Activated CD4-positive, CD25-positive, alpha-beta regulatory T cell (primary cell): ENCODE measurements around the gene PRDX1.
A peak's percentile ranks its signal among the peaks of the same experiment; 100 is the strongest.
"Not testable (repeated sequence)": the region's sequence is repeated elsewhere in the genome, so short reads cannot be mapped to it uniquely, and the experiment has no call there.

ENCODE experiments used
- DNase-seq, 4 experiments: peaks; one replicate each; lab custom pipeline; 2025; lab: John Stamatoyannopoulos, UW

The PRDX1 gene

GRCh38 chr1:45535988-45536766, 14.5 kb upstream of the PRDX1 start:
- DNase-seq, result no peak

GRCh38 chr1:45531873-45532272, 10.2 kb upstream of the PRDX1 start:
- DNase-seq, result no peak

- no peak for DNase-seq
These were observed 9.0 kb upstream of the PRDX1 start for GRCh38 chr1:45530632-45531135.

GRCh38 chr1:45526135-45526644, 4.5 kb upstream of the PRDX1 start:
- no peak for DNase-seq

GRCh38 chr1:45523975-45524374, 2.3 kb upstream of the PRDX1 start:
- not testable (repeated sequence) for DNase-seq

- not testable (repeated sequence) for DNase-seq
These were observed 1.8 kb upstream of the PRDX1 start for GRCh38 chr1:45523516-45523915.

- no peak for DNase-seq
These were observed 830 bp upstream of the PRDX1 start for GRCh38 chr1:45522324-45523104.

GRCh38 chr1:45519774-45520173, 1.9 kb downstream of the PRDX1 start:
- not testable (repeated sequence) for DNase-seq

GRCh38 chr1:45518910-45519309, 2.8 kb downstream of the PRDX1 start:
- no peak for DNase-seq

GRCh38 chr1:45518366-45518765, 3.3 kb downstream of the PRDX1 start:
- DNase-seq, result not testable (repeated sequence)

GRCh38 chr1:45516465-45516864, 5.2 kb downstream of the PRDX1 start:
- no peak for DNase-seq

GRCh38 chr1:45516036-45516435, 5.6 kb downstream of the PRDX1 start:
- no peak for DNase-seq

GRCh38 chr1:45513532-45514260, 8.0 kb downstream of the PRDX1 start:
- DNase-seq, result not testable (repeated sequence)

- peak in 3 of 4 experiments; percentile 15 to 29 (median 24) for DNase-seq
These were observed 9.0 kb downstream of the PRDX1 start for GRCh38 chr1:45512641-45513054.

- DNase-seq, result no peak
These were observed 10.6 kb downstream of the PRDX1 start for GRCh38 chr1:45510972-45511527.

GRCh38 chr1:45510036-45510971, 11.4 kb downstream of the PRDX1 start:
- DNase-seq, result no peak

GRCh38 chr1:45508295-45509151, 13.2 kb downstream of the PRDX1 start:
- no peak for DNase-seq

GRCh38 chr1:45507893-45508292, 13.8 kb downstream of the PRDX1 start:
- no peak for DNase-seq

GRCh38 chr1:45507195-45507594, 14.5 kb downstream of the PRDX1 start:
- no peak for DNase-seq
